GM23338 (cell line): ENCODE measurements around the gene TMEM9. TPM values are rescaled to one million over a fixed set of nuclear protein-coding genes. Genes with fewer than 3 reads are reported as not detected.

Source experiments
- ATAC-seq: fragments of 200-7000 bp; cut with Tn5 transposase; 3 replicates; pipeline ENCODE4 v1.9.1; 2020
- DNase-seq: peaks from one replicate; pipeline ENCODE4 v3.0.0-alpha.2; 2015; ENCODE audit warnings: low spot score
- H2AFZ ChIP-seq: fragments of 200-600 bp; sonication (generic); 2 replicates; pipeline ENCODE4 v1.8.0; 2016; ENCODE audit warnings: antibody characterized with exemption, mild to moderate bottlenecking, moderate library complexity
- H3F3A ChIP-seq: fragments of 200-600 bp; sonication (generic); replicated peaks from 2 replicates; pipeline ENCODE4 v1.8.0; 2017; ENCODE audit warnings: antibody characterized with exemption, mixed run types, low read depth
- H3K27ac ChIP-seq: fragments of 200-600 bp; sonication (generic); 2 replicates; pipeline ENCODE4 v1.6.1; 2016; ENCODE audit warnings: low read depth
- H3K27me3 ChIP-seq: fragments of 200-600 bp; sonication (generic); 2 replicates; pipeline ENCODE4 v1.8.0; 2016; ENCODE audit warnings: mild to moderate bottlenecking, mixed run types, moderate library complexity; ENCODE audit not compliant: insufficient read depth
- H3K36me3 ChIP-seq: fragments of 200-600 bp; sonication (generic); 2 replicates; pipeline ENCODE4 v1.8.0; 2016; ENCODE audit warnings: mild to moderate bottlenecking; ENCODE audit not compliant: insufficient read depth
- H3K4me1 ChIP-seq: fragments of 200-600 bp; sonication (generic); 2 replicates; pipeline ENCODE4 v1.8.0; 2016; ENCODE audit warnings: mild to moderate bottlenecking, moderate library complexity; ENCODE audit not compliant: insufficient read depth
- H3K4me2 ChIP-seq: fragments of 200-600 bp; sonication (generic); 2 replicates; pipeline ENCODE4 v1.7.1; 2017; ENCODE audit warnings: mixed run types
- H3K4me3 ChIP-seq: fragments of 200-600 bp; sonication (generic); 2 replicates; pipeline ENCODE4 v1.6.1; 2016; ENCODE audit warnings: mixed run types
- H3K79me2 ChIP-seq: fragments of 200-600 bp; sonication (generic); replicated peaks from 2 replicates; pipeline ENCODE4 v1.8.0; 2017; ENCODE audit warnings: mild to moderate bottlenecking; ENCODE audit not compliant: insufficient read depth
- H3K9me2 ChIP-seq: fragments of 200-600 bp; sonication (generic); 2 replicates; pipeline ENCODE4 v1.8.0; 2017; ENCODE audit not compliant: insufficient read depth
- H4K20me1 ChIP-seq: fragments of 200-600 bp; sonication (generic); replicated peaks from 2 replicates; pipeline ENCODE4 v1.8.0; 2017; ENCODE audit warnings: mild to moderate bottlenecking; ENCODE audit not compliant: insufficient read depth
- H3K27ac Mint-ChIP-seq: 2 replicates; pipeline ENCODE4 v1.8.0; 2020; ENCODE audit warnings: inconsistent platforms, mild to moderate bottlenecking, moderate library complexity, mixed read lengths
- H3K27me3 Mint-ChIP-seq: 3 replicates; pipeline ENCODE4 v1.8.0; 2022; ENCODE audit warnings: low read depth, mild to moderate bottlenecking, moderate library complexity, mixed read lengths, inconsistent platforms; ENCODE audit not compliant: insufficient read depth, poor library complexity
- H3K36me3 Mint-ChIP-seq: 3 replicates; pipeline ENCODE4 v1.8.0; 2021; ENCODE audit warnings: low read depth, mild to moderate bottlenecking, inconsistent platforms, moderate library complexity, mixed read lengths
- H3K4me1 Mint-ChIP-seq: 3 replicates; pipeline ENCODE4 v1.8.0; 2020; ENCODE audit warnings: mild to moderate bottlenecking, inconsistent platforms, mixed read lengths
- H3K4me3 Mint-ChIP-seq: 3 replicates; pipeline ENCODE4 v1.8.0; 2021; ENCODE audit warnings: moderate library complexity, mild to moderate bottlenecking, inconsistent platforms, mixed read lengths
- H3K9me3 Mint-ChIP-seq: 3 replicates; pipeline ENCODE4 v1.8.0; 2020; ENCODE audit warnings: moderate library complexity, mild to moderate bottlenecking, inconsistent platforms, mixed read lengths
- CREB1 ChIP-seq: fragments of 250-450 bp; sonication (Bioruptor Pico); IDR thresholded peaks from 2 replicates; pipeline ENCODE4 v1.5.0; 2020; ENCODE audit warnings: low read depth, mild to moderate bottlenecking, moderate library complexity
- EZH2 ChIP-seq: fragments of 200-600 bp; sonication (generic); IDR thresholded peaks from one replicate; pipeline ENCODE4 v1.8.0; 2017; ENCODE audit warnings: antibody characterized with exemption, mild to moderate bottlenecking, low read depth; ENCODE audit not compliant: unreplicated experiment
- EZH2phosphoT487 ChIP-seq: fragments of 200-600 bp; sonication (generic); IDR thresholded peaks from one replicate; pipeline ENCODE4 v1.8.1; 2018; ENCODE audit warnings: antibody characterized with exemption; ENCODE audit not compliant: unreplicated experiment
- JUNB ChIP-seq: IDR thresholded peaks from one replicate; pipeline ENCODE4 v1.6.1; 2016; ENCODE audit warnings: antibody characterized with exemption; ENCODE audit not compliant: unreplicated experiment
- NANOG ChIP-seq: IDR thresholded peaks from 2 replicates; pipeline ENCODE4 v1.6.1; 2016; ENCODE audit warnings: antibody characterized with exemption, borderline replicate concordance
- POLR2AphosphoS5 ChIP-seq: IDR thresholded peaks from 2 replicates; pipeline ENCODE4 v1.6.1; 2016; ENCODE audit warnings: antibody characterized with exemption, low read depth
- STAT1 ChIP-seq: IDR thresholded peaks from one replicate; pipeline ENCODE4 v1.6.1; 2016; ENCODE audit warnings: antibody characterized with exemption; ENCODE audit not compliant: unreplicated experiment
- ZNF114 ChIP-seq: fragments of 250-450 bp; sonication (Bioruptor Pico); IDR thresholded peaks from 2 replicates; pipeline ENCODE4 v1.5.0; 2020; ENCODE audit warnings: mild to moderate bottlenecking, moderate library complexity
- polyA plus RNA-seq: library from polyadenylated mRNA; unstranded; fragments of >200 nt; fragmentation: Nextera tagmentation; extraction: Ambion mirVana; gene quantifications from 2 replicates; pipeline ENCODE4 v1.2.1, GENCODE V29; 2016
- total RNA-seq: library from RNA; depleted of rRNA; stranded (reverse); fragments of >200 nt; shearing (Covaris generic); gene quantifications from 2 replicates; pipeline ENCODE4 v1.2.3, GENCODE V29; 2014
- TF ChIP-seq, protein P1 (sequence below): IDR thresholded peaks from 2 replicates; pipeline ENCODE4 v1.6.1; 2016; ENCODE audit warnings: antibody characterized with exemption
- TF ChIP-seq, protein P2 (sequence below), 2 experiments: fragments of 200-600 bp in 1 of 2; sonication (generic) in 1 of 2; conservative IDR thresholded peaks; 2 replicates each; pipeline versions ENCODE4 v1.5.1 to v1.6.1; 2016 to 2017; ENCODE audit warnings: antibody characterized with exemption in 2 of 2, low read depth in 2 of 2, mild to moderate bottlenecking in 2 of 2, moderate library complexity in 1 of 2
- TF ChIP-seq, protein P3 (sequence below): IDR thresholded peaks from one replicate; pipeline ENCODE4 v1.6.1; 2018; ENCODE audit warnings: antibody characterized with exemption; ENCODE audit not compliant: unreplicated experiment

TMEM9 gene
- total and polyA plus RNA-seq, 2 experiments from 2014 or later: 78.6 to 147 TPM

DNA sequence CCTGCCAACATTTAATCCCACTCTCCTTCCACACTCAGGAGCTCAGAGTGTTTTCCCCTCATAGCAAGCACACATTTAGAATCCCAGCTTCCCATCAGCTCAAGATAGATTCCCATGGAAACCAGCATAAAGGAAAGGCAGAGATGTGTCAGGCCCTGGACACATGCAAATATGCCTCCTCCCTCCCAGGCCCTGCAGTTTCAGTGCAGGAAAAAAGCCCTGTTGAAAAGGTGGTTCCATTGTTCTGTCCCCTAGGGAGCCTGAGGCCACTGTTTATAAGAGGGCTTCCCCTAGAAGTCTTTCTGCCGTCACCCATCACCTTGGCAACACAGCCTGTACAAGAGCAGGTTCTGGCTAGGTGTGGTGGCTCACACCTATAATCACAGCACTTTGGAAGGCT, 45.7 kb downstream of the TMEM9 start:
- no peak for DNase-seq
- Histone ChIP-seq H3K9me2 (no peaks in the 10 kb centered on the region), H3K36me3 (no peaks in the 10 kb centered on the region), H4K20me1 (no peaks in the 10 kb centered on the region), H3F3A (no peaks in the 10 kb centered on the region), H3K27ac (no peak overlapping the region), H3K79me2 (no peaks in the 10 kb centered on the region), H3K4me2 (no peak overlapping the region), H3K4me3 (no peak overlapping the region), H3K4me1 (peaks cover 6% of the 10 kb centered on the region), H2AFZ (no peak overlapping the region), H3K27me3 (peaks cover 8% of the 10 kb centered on the region; the same call in 1 of the 2 replicates)
- no peaks in the 10 kb centered on the region for H3K9me3 Mint-ChIP-seq
- peaks cover 19% of the 10 kb centered on the region for H3K27me3 Mint-ChIP-seq
- TF ChIP-seq EZH2phosphoT487 (no peak), POLR2AphosphoS5 (no peak), STAT1 (no peak), NANOG (no peak), EZH2 (no peak)
- no peaks in the 10 kb centered on the region for H3K36me3 Mint-ChIP-seq
- no peak overlapping the region; the same call in 1 of the 2 replicates for H3K27ac Mint-ChIP-seq
- H3K4me3 Mint-ChIP-seq: no peak overlapping the region
- ATAC-seq: peak; percentile 76
- peaks cover 13% of the 10 kb centered on the region; the same call in 2 of the 3 replicates for H3K4me1 Mint-ChIP-seq

DNA sequence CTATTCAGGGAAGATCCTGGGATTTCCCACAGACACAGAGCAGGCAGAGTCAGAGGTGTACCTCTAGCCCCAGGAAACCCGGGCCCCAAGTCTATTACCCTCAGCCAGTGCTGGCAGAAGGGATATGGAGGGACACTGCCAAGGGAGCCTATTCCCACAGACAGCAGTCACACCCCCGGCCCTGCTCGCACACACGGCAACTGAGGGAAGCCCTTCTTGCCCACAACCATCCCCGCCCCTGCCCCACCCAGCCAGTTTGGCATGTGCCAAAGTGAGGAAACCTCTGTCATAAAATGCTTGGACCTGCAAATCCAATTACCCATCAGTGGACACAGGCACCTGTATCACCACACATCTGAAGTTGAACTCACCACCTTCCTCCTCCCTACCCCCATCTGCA, 48.6 kb downstream of the TMEM9 start:
- H3K4me1 ChIP-seq: 0 out of 2 replicates have a peak, but pooled peaks cover 5% of the 10 kb centered on the region
- peaks cover 13% of the 10 kb centered on the region; the same call in 2 of the 3 replicates for H3K4me1 Mint-ChIP-seq
- H3K27me3 Mint-ChIP-seq: peaks cover 8% of the 10 kb centered on the region
- H2AFZ ChIP-seq: no peak overlapping the region
- no peaks in the 10 kb centered on the region for H3K9me3 Mint-ChIP-seq
- DNase-seq (no peak), ATAC-seq (no peak)
- no peaks in the 10 kb centered on the region for H3K9me2 ChIP-seq
- no peaks in the 10 kb centered on the region for H3K36me3 Mint-ChIP-seq
- H3K27me3 ChIP-seq: no peaks in the 10 kb centered on the region
- H3K79me2 ChIP-seq: no peaks in the 10 kb centered on the region
- no peaks in the 10 kb centered on the region for H3F3A ChIP-seq
- H3K27ac Mint-ChIP-seq: no peak overlapping the region
- H3K4me3 ChIP-seq: no peak overlapping the region
- no peak overlapping the region for H3K4me2 ChIP-seq
- H4K20me1 ChIP-seq: no peaks in the 10 kb centered on the region
- H3K27ac ChIP-seq: no peak overlapping the region
- no peak overlapping the region for H3K4me3 Mint-ChIP-seq
- no peaks in the 10 kb centered on the region for H3K36me3 ChIP-seq
- TF ChIP-seq ZNF114 (no peak), JUNB (no peak), STAT1 (no peak), EZH2phosphoT487 (no peak), NANOG (no peak), CREB1 (no peak), POLR2AphosphoS5 (no peak), EZH2 (no peak)
- TF ChIP-seq, protein P1, sequence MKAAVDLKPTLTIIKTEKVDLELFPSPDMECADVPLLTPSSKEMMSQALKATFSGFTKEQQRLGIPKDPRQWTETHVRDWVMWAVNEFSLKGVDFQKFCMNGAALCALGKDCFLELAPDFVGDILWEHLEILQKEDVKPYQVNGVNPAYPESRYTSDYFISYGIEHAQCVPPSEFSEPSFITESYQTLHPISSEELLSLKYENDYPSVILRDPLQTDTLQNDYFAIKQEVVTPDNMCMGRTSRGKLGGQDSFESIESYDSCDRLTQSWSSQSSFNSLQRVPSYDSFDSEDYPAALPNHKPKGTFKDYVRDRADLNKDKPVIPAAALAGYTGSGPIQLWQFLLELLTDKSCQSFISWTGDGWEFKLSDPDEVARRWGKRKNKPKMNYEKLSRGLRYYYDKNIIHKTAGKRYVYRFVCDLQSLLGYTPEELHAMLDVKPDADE: no peak
- TF ChIP-seq, protein P2, sequence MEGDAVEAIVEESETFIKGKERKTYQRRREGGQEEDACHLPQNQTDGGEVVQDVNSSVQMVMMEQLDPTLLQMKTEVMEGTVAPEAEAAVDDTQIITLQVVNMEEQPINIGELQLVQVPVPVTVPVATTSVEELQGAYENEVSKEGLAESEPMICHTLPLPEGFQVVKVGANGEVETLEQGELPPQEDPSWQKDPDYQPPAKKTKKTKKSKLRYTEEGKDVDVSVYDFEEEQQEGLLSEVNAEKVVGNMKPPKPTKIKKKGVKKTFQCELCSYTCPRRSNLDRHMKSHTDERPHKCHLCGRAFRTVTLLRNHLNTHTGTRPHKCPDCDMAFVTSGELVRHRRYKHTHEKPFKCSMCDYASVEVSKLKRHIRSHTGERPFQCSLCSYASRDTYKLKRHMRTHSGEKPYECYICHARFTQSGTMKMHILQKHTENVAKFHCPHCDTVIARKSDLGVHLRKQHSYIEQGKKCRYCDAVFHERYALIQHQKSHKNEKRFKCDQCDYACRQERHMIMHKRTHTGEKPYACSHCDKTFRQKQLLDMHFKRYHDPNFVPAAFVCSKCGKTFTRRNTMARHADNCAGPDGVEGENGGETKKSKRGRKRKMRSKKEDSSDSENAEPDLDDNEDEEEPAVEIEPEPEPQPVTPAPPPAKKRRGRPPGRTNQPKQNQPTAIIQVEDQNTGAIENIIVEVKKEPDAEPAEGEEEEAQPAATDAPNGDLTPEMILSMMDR (conservative IDR thresholded peaks at IDR 0.05; ENCODE audit: low read depth in 2 of 2): no peak
- TF ChIP-seq, protein P3, sequence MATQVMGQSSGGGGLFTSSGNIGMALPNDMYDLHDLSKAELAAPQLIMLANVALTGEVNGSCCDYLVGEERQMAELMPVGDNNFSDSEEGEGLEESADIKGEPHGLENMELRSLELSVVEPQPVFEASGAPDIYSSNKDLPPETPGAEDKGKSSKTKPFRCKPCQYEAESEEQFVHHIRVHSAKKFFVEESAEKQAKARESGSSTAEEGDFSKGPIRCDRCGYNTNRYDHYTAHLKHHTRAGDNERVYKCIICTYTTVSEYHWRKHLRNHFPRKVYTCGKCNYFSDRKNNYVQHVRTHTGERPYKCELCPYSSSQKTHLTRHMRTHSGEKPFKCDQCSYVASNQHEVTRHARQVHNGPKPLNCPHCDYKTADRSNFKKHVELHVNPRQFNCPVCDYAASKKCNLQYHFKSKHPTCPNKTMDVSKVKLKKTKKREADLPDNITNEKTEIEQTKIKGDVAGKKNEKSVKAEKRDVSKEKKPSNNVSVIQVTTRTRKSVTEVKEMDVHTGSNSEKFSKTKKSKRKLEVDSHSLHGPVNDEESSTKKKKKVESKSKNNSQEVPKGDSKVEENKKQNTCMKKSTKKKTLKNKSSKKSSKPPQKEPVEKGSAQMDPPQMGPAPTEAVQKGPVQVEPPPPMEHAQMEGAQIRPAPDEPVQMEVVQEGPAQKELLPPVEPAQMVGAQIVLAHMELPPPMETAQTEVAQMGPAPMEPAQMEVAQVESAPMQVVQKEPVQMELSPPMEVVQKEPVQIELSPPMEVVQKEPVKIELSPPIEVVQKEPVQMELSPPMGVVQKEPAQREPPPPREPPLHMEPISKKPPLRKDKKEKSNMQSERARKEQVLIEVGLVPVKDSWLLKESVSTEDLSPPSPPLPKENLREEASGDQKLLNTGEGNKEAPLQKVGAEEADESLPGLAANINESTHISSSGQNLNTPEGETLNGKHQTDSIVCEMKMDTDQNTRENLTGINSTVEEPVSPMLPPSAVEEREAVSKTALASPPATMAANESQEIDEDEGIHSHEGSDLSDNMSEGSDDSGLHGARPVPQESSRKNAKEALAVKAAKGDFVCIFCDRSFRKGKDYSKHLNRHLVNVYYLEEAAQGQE: no peak
